Small intestine (tissue), 7 donors: Measurements from ENCODE around the gene SPATA9. TPM values are rescaled to one million over a fixed set of nuclear protein-coding genes. Genes with fewer than 3 reads are reported as not detected.
A peak's percentile ranks its signal among the peaks of the same experiment; 100 is the strongest.
"Not testable (repeated sequence)": the region's sequence is repeated elsewhere in the genome, so short reads cannot be mapped to it uniquely, and the experiment has no call there.

Experiments used
- DNase-seq, 2 donors: peaks; one replicate each; pipeline versions ENCODE4 v3.0.0 to v3.0.0-alpha.2; 2013
- FAIRE-seq: peaks from 2 replicates; lab custom pipeline; 2012; peaks lifted over from hg19 to GRCh38; lab: Jason Lieb, UNC
- H3K27ac ChIP-seq, 3 donors: one replicate each; pipeline ENCODE4 v1.5.1; 2013; ENCODE audit warnings: low read length in 2 of 3, mild to moderate bottlenecking in 2 of 3, control low read depth in 1 of 3, inconsistent platforms in 1 of 3, low read depth in 1 of 3, moderate library complexity in 1 of 3
- H3K27me3 ChIP-seq, 3 donors: one replicate each; pipeline ENCODE4 v1.6.1; 2013; ENCODE audit warnings: low read length in 3 of 3, inconsistent platforms in 1 of 3; ENCODE audit not compliant: control insufficient read depth in 3 of 3, insufficient read depth in 3 of 3
- H3K36me3 ChIP-seq, 3 donors: one replicate each; pipeline ENCODE4 v1.6.1; 2013; ENCODE audit warnings: low read length in 3 of 3, inconsistent platforms in 1 of 3, low read depth in 1 of 3, mild to moderate bottlenecking in 1 of 3, moderate library complexity in 1 of 3; ENCODE audit not compliant: control insufficient read depth in 3 of 3, insufficient read depth in 2 of 3
- H3K4me1 ChIP-seq, 3 donors: one replicate each; pipeline ENCODE4 v1.6.1; 2013; ENCODE audit warnings: low read length in 2 of 3, inconsistent platforms in 1 of 3, low read depth in 1 of 3, mild to moderate bottlenecking in 1 of 3, moderate library complexity in 1 of 3; ENCODE audit not compliant: control insufficient read depth in 3 of 3, insufficient read depth in 2 of 3
- H3K4me3 ChIP-seq, 3 donors: one replicate each; pipeline ENCODE4 v1.5.1; 2013; ENCODE audit warnings: low read length in 3 of 3, control low read depth in 1 of 3, inconsistent platforms in 1 of 3, low read depth in 1 of 3, mild to moderate bottlenecking in 1 of 3, moderate library complexity in 1 of 3
- H3K9me3 ChIP-seq, 2 donors: one replicate each; pipeline ENCODE4 v1.6.1; 2013; ENCODE audit warnings: low read depth in 1 of 2, low read length in 1 of 2; ENCODE audit not compliant: control insufficient read depth in 2 of 2, insufficient read depth in 1 of 2
- WGBS, 3 donors: extraction: QIAGEN DNeasy Blood & Tissue Kit; methylation state at CpG; one replicate each; pipeline ENCODE4 v1.1.7; 2013; 5-methylcytosine and 5-hydroxymethylcytosine counted together
- polyA plus RNA-seq, 4 donors: library from polyadenylated mRNA; stranded (reverse) in 3 of 4; unstranded in 1 of 4; fragments of 200-250 nt in 3 of 4; fragments of 120-200 nt in 1 of 4; gene quantifications; one replicate each; pipeline versions ENCODE4 v1.2.1 to v1.2.3, GENCODE V29; 2013
- donor health status: healthy with polysubstance abuse.
- donor health status: control.
- donor health status: control.
- donor health status: Bipolar disorder and iron deficiency.
- donor health status: healthy.

The SPATA9 gene
- polyA plus RNA-seq, 4 donors = 0.24 to 1.0 TPM; not detected in 2

GRCh38 chr5:95634081-95634480 lies 48.7 kb downstream of the SPATA9 start:
- no peaks in the 10 kb centered on the region for H3K36me3 ChIP-seq
- H3K9me3 ChIP-seq = no peaks in the 10 kb centered on the region
- H3K4me3 ChIP-seq = no peak overlapping the region
- no peaks in the 10 kb centered on the region for H3K27me3 ChIP-seq
- DNase-seq (no peak), FAIRE-seq (no peak)
- no peak overlapping the region for H3K27ac ChIP-seq
- H3K4me1 ChIP-seq = peaks cover 0 to 22% (median 2%) of the 10 kb centered on the region in 3 donors
- 92 to 94% (median 92%) methylated on average over 3 of the region's 3 CpGs for whole genome bisulfite sequencing, 3 donors

GRCh38 chr5:95633671-95634070 lies 49.1 kb downstream of the SPATA9 start:
- no peak overlapping the region for H3K27ac ChIP-seq
- H3K4me1 ChIP-seq = peaks cover 0 to 26% (median 2%) of the 10 kb centered on the region in 3 donors
- WGBS, 3 donors = 95 to 99% (median 95%) methylated on average over 3 of the region's 3 CpGs
- H3K4me3 ChIP-seq = no peak overlapping the region
- FAIRE-seq (no peak), DNase-seq (no peak)
- H3K36me3 ChIP-seq = no peaks in the 10 kb centered on the region
- H3K9me3 ChIP-seq = no peaks in the 10 kb centered on the region
- no peaks in the 10 kb centered on the region for H3K27me3 ChIP-seq

GRCh38 chr5:95632942-95633341 lies 49.8 kb downstream of the SPATA9 start:
- not testable (repeated sequence) for H3K4me3 ChIP-seq, H3K27me3 ChIP-seq, H3K27ac ChIP-seq, DNase-seq, H3K36me3 ChIP-seq, FAIRE-seq, H3K9me3 ChIP-seq
- WGBS, 3 donors = 88 to 100% (median 97%) methylated on average over 2 of the region's 2 CpGs
- peaks cover 0 to 34% (median 2%) of the 10 kb centered on the region in 3 donors for H3K4me1 ChIP-seq

GRCh38 chr5:95631991-95632675 lies 50.7 kb downstream of the SPATA9 start:
- H3K27ac ChIP-seq = peak overlapping the region in 2 of 3 donors; percentile 29 to 70
- peak; percentile 29 to 85 for DNase-seq
- WGBS, 3 donors = 80 to 90% (median 84%) methylated on average over 4 of the region's 4 CpGs
- FAIRE-seq = no peak
- H3K27me3 ChIP-seq = no peaks in the 10 kb centered on the region
- no peak overlapping the region for H3K4me3 ChIP-seq
- H3K4me1 ChIP-seq = peaks cover 0 to 38% (median 2%) of the 10 kb centered on the region in 3 donors
- H3K36me3 ChIP-seq = no peaks in the 10 kb centered on the region
- no peaks in the 10 kb centered on the region for H3K9me3 ChIP-seq

GRCh38 chr5:95631255-95631958 lies 51.4 kb downstream of the SPATA9 start:
- H3K4me1 ChIP-seq = peaks cover 0 to 38% (median 2%) of the 10 kb centered on the region in 3 donors
- H3K4me3 ChIP-seq = no peak overlapping the region
- peak overlapping the region in 1 of 3 donors; percentile 70 for H3K27ac ChIP-seq
- no peaks in the 10 kb centered on the region for H3K36me3 ChIP-seq
- H3K27me3 ChIP-seq = no peaks in the 10 kb centered on the region
- DNase-seq = peak in 1 of 2 donors; percentile 38
- H3K9me3 ChIP-seq = no peaks in the 10 kb centered on the region
- WGBS, 3 donors = 42 to 57% (median 45%) methylated on average over 2 of the region's 2 CpGs
- no peak for FAIRE-seq

GRCh38 chr5:95630394-95630917 lies 52.3 kb downstream of the SPATA9 start:
- H3K36me3 ChIP-seq = no peaks in the 10 kb centered on the region
- no peak for DNase-seq
- H3K9me3 ChIP-seq = no peaks in the 10 kb centered on the region
- no peak overlapping the region for H3K4me3 ChIP-seq
- FAIRE-seq = no peak
- no peak overlapping the region for H3K27ac ChIP-seq
- H3K27me3 ChIP-seq = no peaks in the 10 kb centered on the region
- WGBS, 3 donors = 91 to 99% (median 97%) methylated on average over 5 of the region's 5 CpGs
- H3K4me1 ChIP-seq = peaks cover 0 to 38% (median 2%) of the 10 kb centered on the region in 3 donors

GRCh38 chr5:95628933-95629332 lies 53.9 kb downstream of the SPATA9 start:
- Histone ChIP-seq H3K27me3 (no peaks in the 10 kb centered on the region), H3K4me1 (peaks cover 0 to 38% (median 2%) of the 10 kb centered on the region in 3 donors), H3K9me3 (no peaks in the 10 kb centered on the region), H3K36me3 (no peaks in the 10 kb centered on the region), H3K4me3 (no peak overlapping the region), H3K27ac (peak overlapping the region in 1 of 3 donors; percentile 50)
- DNase-seq (no peak), FAIRE-seq (no peak)
- WGBS, 3 donors = 81 to 92% (median 86%) methylated on average over 1 of the region's 1 CpG

GRCh38 chr5:95627971-95628810 lies 54.6 kb downstream of the SPATA9 start:
- DNase-seq (peak in 1 of 2 donors; percentile 66), FAIRE-seq (no peak)
- Histone ChIP-seq H3K27ac (peak overlapping the region in 1 of 3 donors; percentile 50), H3K9me3 (no peaks in the 10 kb centered on the region), H3K27me3 (no peaks in the 10 kb centered on the region), H3K4me3 (no peak overlapping the region), H3K36me3 (no peaks in the 10 kb centered on the region), H3K4me1 (peaks cover 0 to 38% (median 2%) of the 10 kb centered on the region in 3 donors)
- WGBS, 3 donors = 42 to 74% (median 58%) methylated on average over 4 of the region's 4 CpGs
